Nephron progenitor cell (in vitro differentiated cells): ENCODE data around the gene MANBA.

ENCODE experiments used
- DNase-seq: peaks from one replicate; pipeline ENCODE4 v3.0.0; 2021
- H3K27ac Mint-ChIP-seq: 2 replicates; pipeline ENCODE4 v1.8.0; 2021; ENCODE audit warnings: mild to moderate bottlenecking, moderate library complexity, mixed read lengths
- H3K27me3 Mint-ChIP-seq: 2 replicates; pipeline ENCODE4 v1.8.0; 2021; ENCODE audit warnings: mild to moderate bottlenecking, low read depth, mixed read lengths; ENCODE audit not compliant: poor library complexity
- H3K36me3 Mint-ChIP-seq: 2 replicates; pipeline ENCODE4 v1.8.0; 2021; ENCODE audit warnings: low read depth, mixed read lengths
- H3K4me1 Mint-ChIP-seq: 2 replicates; pipeline ENCODE4 v1.8.0; 2021; ENCODE audit warnings: mixed read lengths
- H3K4me3 Mint-ChIP-seq: 2 replicates; pipeline ENCODE4 v1.8.0; 2021; ENCODE audit warnings: mild to moderate bottlenecking, moderate library complexity, mixed read lengths
- H3K9me3 Mint-ChIP-seq: 2 replicates; pipeline ENCODE4 v1.8.0; 2021; ENCODE audit warnings: mild to moderate bottlenecking, moderate library complexity, mixed read lengths
- TF ChIP-seq, protein P1 (sequence below): fragments of 200-600 bp; sonication (generic); IDR thresholded peaks from 2 replicates; pipeline ENCODE4 v1.5.0; 2021; ENCODE audit warnings: antibody characterized with exemption

MANBA gene

DNA sequence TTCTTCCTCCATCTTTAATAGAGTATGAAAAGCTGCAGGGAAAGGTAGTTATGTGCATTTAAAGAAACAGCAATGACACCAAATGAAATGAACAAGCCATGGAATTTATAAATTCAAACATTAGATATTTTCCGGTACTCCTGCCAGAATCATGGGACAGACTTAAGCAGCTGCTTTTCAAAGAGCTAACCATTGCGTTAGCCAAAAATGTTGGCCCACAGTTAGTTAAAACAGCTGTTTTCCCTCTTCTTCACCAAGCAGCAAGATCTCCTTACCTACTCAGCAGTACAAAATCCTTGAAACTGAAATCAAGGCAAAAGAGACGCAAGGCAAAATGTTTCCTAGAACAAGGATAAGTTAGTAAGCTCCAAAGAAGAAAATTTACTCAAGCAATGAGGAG lies 64.0 kb downstream of the MANBA start:
- TF ChIP-seq, protein P1, sequence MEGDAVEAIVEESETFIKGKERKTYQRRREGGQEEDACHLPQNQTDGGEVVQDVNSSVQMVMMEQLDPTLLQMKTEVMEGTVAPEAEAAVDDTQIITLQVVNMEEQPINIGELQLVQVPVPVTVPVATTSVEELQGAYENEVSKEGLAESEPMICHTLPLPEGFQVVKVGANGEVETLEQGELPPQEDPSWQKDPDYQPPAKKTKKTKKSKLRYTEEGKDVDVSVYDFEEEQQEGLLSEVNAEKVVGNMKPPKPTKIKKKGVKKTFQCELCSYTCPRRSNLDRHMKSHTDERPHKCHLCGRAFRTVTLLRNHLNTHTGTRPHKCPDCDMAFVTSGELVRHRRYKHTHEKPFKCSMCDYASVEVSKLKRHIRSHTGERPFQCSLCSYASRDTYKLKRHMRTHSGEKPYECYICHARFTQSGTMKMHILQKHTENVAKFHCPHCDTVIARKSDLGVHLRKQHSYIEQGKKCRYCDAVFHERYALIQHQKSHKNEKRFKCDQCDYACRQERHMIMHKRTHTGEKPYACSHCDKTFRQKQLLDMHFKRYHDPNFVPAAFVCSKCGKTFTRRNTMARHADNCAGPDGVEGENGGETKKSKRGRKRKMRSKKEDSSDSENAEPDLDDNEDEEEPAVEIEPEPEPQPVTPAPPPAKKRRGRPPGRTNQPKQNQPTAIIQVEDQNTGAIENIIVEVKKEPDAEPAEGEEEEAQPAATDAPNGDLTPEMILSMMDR: no peak
- Mint-ChIP-seq H3K4me3 (no peak overlapping the region), H3K36me3 (peaks cover 15% of the 10 kb centered on the region), H3K27ac (no peak overlapping the region), H3K9me3 (peaks cover 5% of the 10 kb centered on the region), H3K4me1 (no peaks in the 10 kb centered on the region), H3K27me3 (no peaks in the 10 kb centered on the region)
- DNase-seq: no peak

DNA sequence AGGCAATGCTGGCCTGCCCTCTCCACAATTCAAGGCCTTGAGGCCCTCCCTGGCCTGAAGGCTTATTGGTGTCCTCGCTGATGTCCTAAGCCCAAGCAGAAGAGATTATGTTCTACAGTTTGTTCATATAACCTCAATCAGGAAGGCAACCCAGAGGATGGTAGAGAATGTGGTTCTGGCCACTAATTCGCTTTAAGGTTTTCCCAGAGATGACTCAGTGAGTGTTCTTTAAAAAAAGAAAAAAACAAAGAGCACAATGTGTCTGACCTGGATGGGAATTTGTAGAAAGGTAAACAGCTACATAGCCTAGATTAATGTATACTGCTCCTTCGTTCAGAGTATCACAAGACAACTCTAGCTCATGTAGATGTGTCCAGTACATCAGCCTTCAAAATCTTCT lies 66.0 kb downstream of the MANBA start:
- TF ChIP-seq, protein P1: no peak
- H3K4me3 Mint-ChIP-seq: no peak overlapping the region
- H3K36me3 Mint-ChIP-seq: peaks cover 13% of the 10 kb centered on the region
- no peak overlapping the region for H3K27ac Mint-ChIP-seq
- no peak for DNase-seq
- H3K9me3 Mint-ChIP-seq: no peaks in the 10 kb centered on the region
- H3K27me3 Mint-ChIP-seq: no peaks in the 10 kb centered on the region
- no peaks in the 10 kb centered on the region for H3K4me1 Mint-ChIP-seq

DNA sequence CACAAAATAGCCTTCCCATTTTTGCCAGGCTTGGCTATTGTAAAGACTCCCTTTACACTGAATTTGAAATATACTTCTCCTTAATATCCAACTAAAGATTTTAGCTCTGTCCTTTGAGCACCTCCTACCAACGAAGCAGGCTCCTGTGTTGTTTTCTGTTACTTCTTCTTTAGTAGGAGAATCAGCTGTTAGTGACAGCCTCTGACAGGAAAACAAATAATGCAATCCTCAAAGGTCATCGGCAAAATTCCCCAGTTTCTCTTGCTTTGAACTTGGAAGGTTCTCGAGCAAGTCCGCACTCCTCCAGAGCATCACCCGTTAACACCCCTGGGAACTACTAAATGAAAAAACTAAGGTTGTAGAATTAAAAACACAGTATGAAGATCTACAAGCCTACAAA lies 66.9 kb downstream of the MANBA start:
- H3K4me1 Mint-ChIP-seq: no peaks in the 10 kb centered on the region
- no peak overlapping the region for H3K4me3 Mint-ChIP-seq
- no peak for DNase-seq
- TF ChIP-seq, protein P1: no peak
- H3K36me3 Mint-ChIP-seq: peaks cover 15% of the 10 kb centered on the region
- no peaks in the 10 kb centered on the region for H3K9me3 Mint-ChIP-seq
- H3K27ac Mint-ChIP-seq: no peak overlapping the region
- H3K27me3 Mint-ChIP-seq: no peaks in the 10 kb centered on the region

DNA sequence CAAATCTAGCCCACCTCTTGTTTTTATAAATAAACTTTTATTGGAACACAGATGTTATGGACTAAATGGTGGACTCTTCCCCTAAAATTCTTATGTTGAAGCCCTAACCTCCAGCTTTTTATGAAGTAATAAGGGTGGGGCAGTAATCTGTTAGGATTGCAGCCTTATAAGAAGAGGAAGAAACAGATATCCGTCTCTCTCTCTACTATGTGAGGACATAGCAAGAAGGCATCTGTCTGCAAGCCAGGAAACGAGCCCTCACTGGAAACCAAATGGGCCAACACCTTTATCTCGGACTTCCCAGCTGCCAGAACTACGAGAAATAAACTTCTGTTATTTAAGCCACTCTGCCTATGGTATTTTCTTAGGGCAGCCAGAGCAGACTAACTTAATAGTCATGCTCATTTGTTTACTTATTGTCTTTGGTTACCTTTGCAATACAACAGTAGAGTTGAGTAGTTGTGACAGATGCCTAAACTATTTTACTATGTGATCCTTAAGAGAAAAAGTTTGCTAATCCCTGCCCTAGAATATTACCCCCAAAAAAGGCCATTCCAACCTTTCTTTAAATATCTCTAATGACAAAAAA lies 67.4 kb downstream of the MANBA start:
- Mint-ChIP-seq H3K4me3 (no peak overlapping the region), H3K27ac (no peak overlapping the region), H3K9me3 (no peaks in the 10 kb centered on the region), H3K36me3 (peaks cover 15% of the 10 kb centered on the region), H3K4me1 (no peaks in the 10 kb centered on the region), H3K27me3 (no peaks in the 10 kb centered on the region)
- TF ChIP-seq, protein P1: no peak
- DNase-seq: no peak

DNA sequence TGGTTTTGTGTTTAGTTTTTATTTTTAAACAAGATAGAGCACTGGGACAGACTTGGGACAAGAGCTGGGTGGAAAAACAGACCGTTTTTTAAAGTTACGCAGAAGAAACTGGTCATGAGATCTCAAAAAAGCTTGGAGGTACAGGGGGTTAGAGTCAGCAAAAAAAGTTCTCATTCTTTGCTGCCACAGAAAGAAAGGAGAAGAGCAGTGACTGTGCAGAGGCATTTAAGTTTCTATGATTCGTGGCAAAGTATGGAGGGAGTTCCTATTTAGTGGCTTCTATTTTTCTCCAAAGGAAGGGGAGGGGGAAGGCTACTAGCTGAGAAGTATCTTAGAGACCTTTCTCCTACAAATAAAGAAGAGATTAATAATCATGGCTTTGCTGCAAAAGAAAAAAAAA lies 68.3 kb downstream of the MANBA start:
- TF ChIP-seq, protein P1: no peak
- Mint-ChIP-seq H3K4me3 (no peak overlapping the region), H3K27me3 (no peaks in the 10 kb centered on the region), H3K9me3 (no peaks in the 10 kb centered on the region), H3K36me3 (peaks cover 15% of the 10 kb centered on the region), H3K27ac (peak overlapping the region; percentile 73), H3K4me1 (no peaks in the 10 kb centered on the region)
- DNase-seq: no peak

DNA sequence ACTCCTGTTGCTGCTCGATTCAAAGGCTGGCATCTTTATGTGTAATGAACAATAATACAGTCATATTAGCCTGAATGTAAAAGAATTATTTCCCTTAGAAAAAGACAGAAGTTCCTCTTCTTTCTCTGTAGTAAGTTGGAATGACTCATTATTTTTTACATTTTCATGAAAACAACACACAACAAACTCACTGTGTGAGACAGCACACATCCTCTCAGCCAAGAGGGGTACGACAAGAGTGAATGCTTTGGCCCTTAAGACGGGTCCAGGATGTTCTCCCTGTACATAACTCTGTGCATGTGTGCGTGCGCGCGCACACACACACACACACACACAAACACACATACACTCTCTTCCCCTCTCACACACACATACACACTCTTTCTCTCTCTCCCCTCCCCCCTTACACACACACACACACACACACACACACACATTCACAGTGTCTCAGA lies 72.8 kb downstream of the MANBA start:
- TF ChIP-seq, protein P1: no peak
- H3K27ac Mint-ChIP-seq: no peak overlapping the region
- no peak overlapping the region for H3K4me3 Mint-ChIP-seq
- peaks cover 4% of the 10 kb centered on the region for H3K36me3 Mint-ChIP-seq
- no peaks in the 10 kb centered on the region for H3K27me3 Mint-ChIP-seq
- no peak for DNase-seq
- H3K4me1 Mint-ChIP-seq: no peaks in the 10 kb centered on the region
- H3K9me3 Mint-ChIP-seq: no peaks in the 10 kb centered on the region
